Activated CD8-positive, alpha-beta memory T cell treated with anti-CD3 and anti-CD28 coated beads for 36 hours (primary cell): ENCODE measurements around the gene PKP4. TPM values are rescaled to one million over a fixed set of nuclear protein-coding genes. Genes with fewer than 3 reads are reported as not detected.

ENCODE experiments used
- CTCF ChIA-PET: fragments of 350-600 bp; sonication (Branson Sonifier 250); formaldehyde crosslinking; loops from one replicate; lab custom pipeline; 2021; ENCODE audit warnings: antibody characterized with exemption; lab: Charles Lee
- POLR2A ChIA-PET: fragments of 350-600 bp; sonication (Branson Sonifier 250); formaldehyde crosslinking; loops from one replicate; lab custom pipeline; 2021; ENCODE audit warnings: antibody characterized with exemption; lab: Charles Lee
- total RNA-seq, 2 experiments: library from RNA; stranded (reverse); gene quantifications; one replicate each; pipeline ENCODE4 v1.2.3, GENCODE V29; 2021

Gene PKP4
- total RNA-seq, 2 experiments from 2014 or later, result 36.5 to 37.5 TPM

GRCh38 chr2:158618891-158619490 lies 162.2 kb downstream of the PKP4 start:
- ChIA-PET CTCF (no interaction called here), POLR2A (no interaction called here)

- CTCF ChIA-PET, result no interaction called here
- POLR2A ChIA-PET, result no interaction called here
These were observed 162.7 kb downstream of the PKP4 start for GRCh38 chr2:158619496-158619895.

- ChIA-PET POLR2A (no interaction called here), CTCF (no interaction called here)
These were observed 163.9 kb downstream of the PKP4 start for GRCh38 chr2:158620656-158621055.

GRCh38 chr2:158624071-158624667 lies 167.4 kb downstream of the PKP4 start:
- ChIA-PET POLR2A (no interaction called here), CTCF (no interaction called here)

- ChIA-PET POLR2A (no interaction called here), CTCF (no interaction called here)
These were observed 168.2 kb downstream of the PKP4 start for GRCh38 chr2:158624961-158625360.

- CTCF ChIA-PET, result no interaction called here
- POLR2A ChIA-PET, result no interaction called here
These were observed 172.4 kb downstream of the PKP4 start for GRCh38 chr2:158629116-158629515.

- ChIA-PET POLR2A (no interaction called here), CTCF (no interaction called here)
These were observed 176.5 kb downstream of the PKP4 start for GRCh38 chr2:158633261-158633660.

GRCh38 chr2:158634627-158635026 lies 177.9 kb downstream of the PKP4 start:
- POLR2A ChIA-PET, result no interaction called here

GRCh38 chr2:158635961-158636601 lies 179.3 kb downstream of the PKP4 start:
- CTCF ChIA-PET, result no interaction called here
- POLR2A ChIA-PET, result no interaction called here

More at GRCh38 chr2:158634627-158635026, 177.9 kb downstream of the PKP4 start:
- CTCF ChIA-PET, result no interaction called here

GRCh38 chr2:158637357-158637756 lies 180.6 kb downstream of the PKP4 start:
- CTCF ChIA-PET, result no interaction called here
- POLR2A ChIA-PET, result no interaction called here

- ChIA-PET CTCF (no interaction called here), POLR2A (no interaction called here)
These were observed 187.4 kb downstream of the PKP4 start for GRCh38 chr2:158644139-158644538.

- POLR2A ChIA-PET, result no interaction called here
- CTCF ChIA-PET, result no interaction called here
These were observed 188.5 kb downstream of the PKP4 start for GRCh38 chr2:158645299-158645698.

GRCh38 chr2:158647436-158648231 lies 190.9 kb downstream of the PKP4 start:
- POLR2A ChIA-PET, result no interaction called here
- CTCF ChIA-PET, result no interaction called here

GRCh38 chr2:158649846-158650245 lies 193.1 kb downstream of the PKP4 start:
- ChIA-PET CTCF (no interaction called here), POLR2A (no interaction called here)

- CTCF ChIA-PET, result no interaction called here
- POLR2A ChIA-PET, result no interaction called here
These were observed 194.1 kb downstream of the PKP4 start for GRCh38 chr2:158650646-158651357.

- CTCF ChIA-PET, result no interaction called here
- POLR2A ChIA-PET, result no interaction called here
These were observed 194.8 kb downstream of the PKP4 start for GRCh38 chr2:158651358-158652057.

GRCh38 chr2:158655628-158656027 lies 198.9 kb downstream of the PKP4 start:
- POLR2A ChIA-PET, result no interaction called here
- CTCF ChIA-PET, result no interaction called here

GRCh38 chr2:158656492-158657229 lies 199.9 kb downstream of the PKP4 start:
- CTCF ChIA-PET, result no interaction called here
- POLR2A ChIA-PET, result no interaction called here

GRCh38 chr2:158658396-158658795 lies 201.6 kb downstream of the PKP4 start:
- CTCF ChIA-PET, result no interaction called here

More at GRCh38 chr2:158658396-158658795, 201.6 kb downstream of the PKP4 start:
- POLR2A ChIA-PET, result no interaction called here
